Measurements from ENCODE around the gene FUS.
"Not testable (repeated sequence)": the region's sequence is repeated elsewhere in the genome, so short reads cannot be mapped to it uniquely, and the experiment has no call there.

Gene FUS

DNA sequence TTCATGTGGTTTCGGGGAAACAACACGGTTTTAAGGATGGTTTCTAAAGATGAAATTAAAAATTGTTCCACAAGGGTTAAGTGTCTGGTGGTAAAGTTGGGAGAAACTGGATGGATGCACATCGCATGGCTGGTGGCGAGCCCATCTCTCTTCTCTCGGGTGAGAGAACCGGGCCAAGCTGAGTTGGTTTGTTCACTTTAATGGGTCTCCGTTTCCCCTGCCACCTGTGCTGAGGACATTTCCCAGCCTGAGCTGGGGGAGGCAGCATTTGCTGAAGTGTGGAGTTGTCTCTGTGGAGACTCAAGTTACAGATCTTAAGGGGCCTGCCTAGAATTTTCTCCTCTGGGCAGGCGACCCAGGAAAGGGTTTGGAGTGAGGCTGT lies 7.9 kb downstream of the FUS start:
- DNase-seq, result no peak

DNA sequence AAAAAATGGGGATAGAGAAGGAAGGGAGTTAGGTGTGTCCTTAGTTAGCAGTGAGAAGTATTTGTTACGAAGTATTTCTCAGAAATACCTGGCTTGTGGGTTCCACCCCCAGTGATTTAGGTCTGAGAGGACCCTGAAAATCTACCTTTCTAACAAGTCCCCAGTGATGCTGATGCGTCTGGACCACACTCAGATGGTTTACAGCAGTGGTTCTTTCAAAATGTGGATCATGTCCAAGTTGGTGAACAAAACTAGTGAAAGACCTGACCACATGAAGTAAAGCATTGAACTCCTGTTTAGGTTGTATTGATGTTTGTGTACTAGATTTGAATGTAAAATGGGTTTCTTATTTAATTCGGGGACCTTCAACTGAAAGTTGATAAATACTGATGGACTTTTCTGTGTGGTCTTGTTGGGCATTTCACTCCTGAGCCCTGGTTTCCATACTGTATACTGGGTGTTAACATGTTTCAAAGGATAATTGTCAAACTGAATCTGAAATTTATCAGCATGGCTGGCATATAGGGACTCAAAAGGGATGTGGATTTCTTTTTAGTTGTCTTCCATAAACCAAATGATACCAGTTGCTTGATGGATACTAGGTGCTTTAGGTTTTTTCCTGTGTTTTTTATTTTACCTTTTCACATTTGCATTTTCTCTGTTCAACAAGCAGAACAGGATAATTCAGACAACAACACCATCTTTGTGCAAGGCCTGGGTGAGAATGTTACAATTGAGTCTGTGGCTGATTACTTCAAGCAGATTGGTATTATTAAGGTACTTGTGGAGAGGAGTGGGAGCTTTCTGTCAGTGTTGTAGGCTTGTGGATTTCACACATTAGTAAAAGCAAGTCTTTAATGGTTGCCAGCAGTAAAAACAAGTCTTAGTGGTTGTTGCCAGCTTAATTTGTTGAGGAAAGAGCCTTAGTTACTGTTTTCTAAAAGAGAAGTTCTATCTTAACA lies 8.8 kb downstream of the FUS start:
- no peak for DNase-seq

DNA sequence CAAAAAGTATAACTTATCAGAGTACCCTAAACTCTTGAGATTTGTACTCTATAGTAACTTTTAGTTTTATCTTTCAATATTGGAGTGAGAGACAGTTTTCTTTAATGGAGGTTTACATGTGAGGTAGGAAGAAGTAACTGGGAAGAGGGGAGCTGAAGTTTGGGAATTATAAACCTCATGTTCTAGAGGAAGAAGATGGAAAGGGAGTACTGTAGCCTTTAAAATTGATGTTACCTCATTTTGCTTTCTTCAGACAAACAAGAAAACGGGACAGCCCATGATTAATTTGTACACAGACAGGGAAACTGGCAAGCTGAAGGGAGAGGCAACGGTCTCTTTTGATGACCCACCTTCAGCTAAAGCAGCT lies 9.5 kb downstream of the FUS start:
- DNase-seq, result no peak

DNA sequence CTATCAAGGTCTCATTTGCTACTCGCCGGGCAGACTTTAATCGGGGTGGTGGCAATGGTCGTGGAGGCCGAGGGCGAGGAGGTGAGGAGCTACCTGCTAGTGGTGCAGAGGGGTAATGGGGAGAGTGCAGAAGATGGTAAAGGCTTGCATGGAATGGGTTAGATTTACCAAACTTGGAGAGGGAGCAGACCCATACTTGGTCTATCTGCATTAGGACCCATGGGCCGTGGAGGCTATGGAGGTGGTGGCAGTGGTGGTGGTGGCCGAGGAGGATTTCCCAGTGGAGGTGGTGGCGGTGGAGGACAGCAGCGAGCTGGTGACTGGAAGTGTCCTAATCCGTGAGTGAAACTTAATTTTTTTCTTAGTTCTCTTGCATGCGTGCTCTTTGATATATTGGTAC lies 10.1 kb downstream of the FUS start:
- no peak for DNase-seq

DNA sequence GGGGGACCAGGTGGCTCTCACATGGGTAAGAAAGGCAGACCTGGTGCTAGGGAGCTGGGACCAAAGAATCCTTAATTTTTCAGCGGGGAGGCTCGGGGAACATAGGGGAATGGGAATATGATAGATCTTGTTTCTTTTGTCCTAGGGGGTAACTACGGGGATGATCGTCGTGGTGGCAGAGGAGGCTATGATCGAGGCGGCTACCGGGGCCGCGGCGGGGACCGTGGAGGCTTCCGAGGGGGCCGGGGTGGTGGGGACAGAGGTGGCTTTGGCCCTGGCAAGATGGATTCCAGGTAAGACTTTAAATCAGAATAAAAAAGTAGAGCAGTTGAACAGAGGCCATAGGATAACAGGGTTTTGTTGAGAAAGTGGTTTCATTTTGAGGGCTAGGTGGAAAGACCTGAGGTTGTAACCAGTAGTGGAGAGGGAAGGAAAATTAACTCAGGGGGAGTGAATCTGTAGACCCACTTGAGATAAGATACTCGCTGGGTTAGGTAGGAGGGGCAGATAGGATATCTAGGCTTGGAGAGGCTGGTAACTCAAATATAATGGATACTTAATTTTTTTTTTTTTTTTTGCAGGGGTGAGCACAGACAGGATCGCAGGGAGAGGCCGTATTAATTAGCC lies 11.0 kb downstream of the FUS start:
- DNase-seq, result no peak

DNA sequence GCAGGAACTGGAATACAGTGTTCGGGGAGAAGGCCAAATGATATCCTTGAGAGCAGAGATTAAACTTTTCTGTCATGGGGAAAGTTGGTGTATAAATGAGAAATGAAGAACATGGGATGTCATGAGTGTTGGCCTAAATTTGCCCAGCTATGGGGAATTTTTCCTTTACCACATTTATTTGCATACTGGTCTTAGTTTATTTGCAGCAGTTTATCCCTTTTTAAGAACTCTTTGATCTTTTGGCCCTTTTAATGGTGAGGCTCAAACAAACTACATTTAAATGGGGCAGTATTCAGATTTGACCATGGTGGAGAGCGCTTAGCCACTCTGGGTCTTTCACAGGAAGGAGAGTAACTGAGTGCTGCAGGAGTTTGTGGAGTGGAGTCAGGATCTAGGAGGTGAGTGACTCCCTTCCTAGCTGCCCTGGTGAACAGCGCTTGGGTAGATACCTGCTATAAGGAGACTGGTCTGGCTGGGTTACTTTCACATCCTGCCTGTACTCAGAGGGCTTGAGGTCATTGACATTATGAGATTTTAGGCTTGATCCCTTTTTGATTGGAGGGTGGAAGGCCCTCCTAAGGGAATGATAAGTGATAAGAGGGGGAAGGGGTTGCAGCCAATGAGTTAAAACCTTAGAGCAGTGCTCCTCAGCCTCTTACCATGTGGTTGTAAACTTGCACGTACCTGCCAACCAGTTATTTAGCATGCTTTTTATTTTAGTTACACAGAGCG lies 11.9 kb downstream of the FUS start:
- no peak for DNase-seq

DNA sequence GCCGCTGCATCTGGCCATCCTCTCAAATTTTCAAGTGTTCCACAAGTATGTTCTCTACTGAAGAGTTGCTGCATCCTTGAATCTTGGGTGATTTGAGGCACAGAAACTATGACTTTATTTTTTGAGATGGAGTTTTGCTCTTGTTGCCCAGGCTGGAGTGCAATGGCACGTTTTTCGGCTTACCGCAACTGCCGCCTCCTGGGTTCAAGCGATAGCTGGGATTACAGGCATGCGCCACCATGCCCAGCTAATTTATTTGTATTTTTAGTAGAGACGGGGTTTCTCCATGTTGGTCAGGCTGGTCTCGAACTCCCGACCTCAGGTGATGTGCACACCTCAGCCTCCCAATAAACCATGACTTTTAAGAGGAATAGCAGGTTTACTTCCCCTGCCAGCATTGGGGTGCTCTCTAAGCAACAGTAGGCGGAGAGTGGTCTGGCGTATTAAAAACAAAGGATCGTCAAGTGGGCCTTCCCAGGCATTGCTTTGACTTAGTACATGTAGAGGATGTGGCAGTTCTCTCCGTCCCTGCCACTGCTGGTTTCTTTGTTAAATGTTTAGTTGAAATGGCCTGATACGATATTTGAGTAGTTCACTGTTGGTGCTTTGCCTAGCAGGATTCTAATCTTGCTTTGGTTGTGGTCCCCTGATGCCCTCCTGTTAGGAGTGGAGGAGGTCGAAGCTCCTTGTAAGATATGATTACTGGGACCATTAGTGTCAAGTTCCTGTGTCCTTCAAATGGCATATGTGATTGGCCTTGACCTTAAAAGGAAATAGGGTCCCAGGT lies 13.1 kb downstream of the FUS start:
- no peak for DNase-seq

DNA sequence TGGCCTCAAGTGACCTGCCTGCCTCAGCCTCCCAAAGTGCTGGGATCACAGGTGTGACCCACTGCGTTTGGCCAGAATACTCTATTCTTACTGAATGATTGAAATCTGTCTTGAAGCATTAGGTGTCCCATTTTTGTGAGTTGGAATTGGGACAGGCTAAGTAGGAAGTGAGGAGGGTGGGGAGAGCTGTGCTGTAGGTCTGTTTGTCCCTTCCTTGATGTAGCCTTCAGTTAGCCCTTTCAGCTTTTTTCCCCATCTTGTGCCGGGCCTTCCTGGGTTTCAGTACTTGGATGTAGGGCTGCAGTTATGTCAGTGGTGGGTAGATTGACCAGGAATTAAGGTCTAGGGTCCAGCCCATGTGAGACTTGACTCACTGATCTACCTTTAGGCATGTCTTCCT lies 13.9 kb downstream of the FUS start:
- DNase-seq, result no peak

DNA sequence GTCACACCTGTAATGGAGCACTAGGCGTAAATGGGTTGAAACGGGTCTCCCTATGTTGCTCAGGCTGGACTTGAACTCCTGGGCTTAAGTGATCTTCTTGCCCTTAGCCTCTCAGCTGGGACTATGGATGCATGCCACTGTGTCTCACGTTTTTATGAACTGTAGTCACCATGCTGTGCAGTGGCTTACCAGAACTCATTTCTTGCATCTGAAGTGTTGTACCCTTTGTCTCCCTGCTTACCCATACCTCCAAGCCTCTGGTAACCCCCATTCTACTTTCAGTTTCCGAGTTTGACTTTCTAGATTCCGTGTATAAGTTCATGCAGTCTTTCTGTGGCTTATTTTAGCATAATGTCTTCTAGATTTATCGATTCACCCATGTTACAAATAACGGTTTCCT lies 15.0 kb downstream of the FUS start:
- no peak for DNase-seq

DNA sequence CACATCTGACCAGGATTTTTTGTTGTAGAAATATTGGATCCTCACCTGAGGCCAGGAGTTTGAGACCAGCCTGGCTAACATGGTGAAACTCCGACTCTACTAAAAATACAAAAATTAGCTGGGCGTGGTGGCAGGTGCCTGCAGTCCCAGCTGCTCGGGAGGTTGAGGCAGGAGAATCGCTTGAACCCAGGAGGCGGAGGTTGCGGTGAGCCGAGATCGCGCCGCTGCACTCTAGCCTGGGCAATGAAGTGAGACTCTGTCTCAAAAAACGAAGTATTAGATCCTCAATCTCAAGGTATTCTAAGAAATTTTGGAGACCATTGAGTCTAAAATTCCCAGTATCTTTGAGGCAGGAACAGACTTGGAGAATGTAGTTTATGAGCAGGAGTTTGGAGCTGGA lies 15.9 kb downstream of the FUS start:
- DNase-seq, result not testable (repeated sequence)

DNA sequence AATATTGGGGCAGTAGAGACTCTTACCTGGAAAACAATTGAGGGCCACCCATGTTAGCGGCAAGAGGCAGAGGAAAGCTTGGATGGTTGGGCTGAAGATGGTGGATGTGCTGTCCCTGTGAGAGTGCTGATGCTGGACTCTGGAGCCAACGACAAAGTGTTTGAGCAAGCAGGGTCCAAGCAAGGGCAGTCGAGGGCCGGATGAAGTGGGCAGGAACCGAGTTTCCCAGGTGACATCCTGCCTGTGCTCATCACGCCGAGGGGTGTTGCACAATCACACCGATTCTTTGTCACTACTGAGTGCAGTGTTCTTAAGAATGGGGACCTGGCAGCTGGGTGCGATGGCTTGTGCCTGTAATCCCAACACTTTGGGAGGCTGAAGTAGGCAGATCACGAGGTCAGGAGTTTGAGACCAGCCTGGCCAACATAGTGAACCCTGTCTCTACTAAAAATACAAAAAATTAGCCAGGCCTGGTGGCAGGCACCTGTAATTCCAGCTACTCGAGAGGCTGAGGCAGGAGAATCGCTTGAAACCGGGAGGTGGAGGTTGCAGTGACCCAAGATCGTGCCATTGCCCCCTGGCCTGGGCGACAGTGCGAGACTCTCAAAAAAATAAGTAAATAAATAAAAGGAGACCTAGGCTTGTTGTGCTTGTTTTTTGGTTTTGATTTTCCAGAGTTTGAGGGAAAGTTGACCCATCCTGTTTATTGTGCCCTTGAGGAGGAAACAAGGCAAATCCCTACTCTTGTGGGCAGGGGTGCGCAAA lies 16.6 kb downstream of the FUS start:
- no peak for DNase-seq

DNA sequence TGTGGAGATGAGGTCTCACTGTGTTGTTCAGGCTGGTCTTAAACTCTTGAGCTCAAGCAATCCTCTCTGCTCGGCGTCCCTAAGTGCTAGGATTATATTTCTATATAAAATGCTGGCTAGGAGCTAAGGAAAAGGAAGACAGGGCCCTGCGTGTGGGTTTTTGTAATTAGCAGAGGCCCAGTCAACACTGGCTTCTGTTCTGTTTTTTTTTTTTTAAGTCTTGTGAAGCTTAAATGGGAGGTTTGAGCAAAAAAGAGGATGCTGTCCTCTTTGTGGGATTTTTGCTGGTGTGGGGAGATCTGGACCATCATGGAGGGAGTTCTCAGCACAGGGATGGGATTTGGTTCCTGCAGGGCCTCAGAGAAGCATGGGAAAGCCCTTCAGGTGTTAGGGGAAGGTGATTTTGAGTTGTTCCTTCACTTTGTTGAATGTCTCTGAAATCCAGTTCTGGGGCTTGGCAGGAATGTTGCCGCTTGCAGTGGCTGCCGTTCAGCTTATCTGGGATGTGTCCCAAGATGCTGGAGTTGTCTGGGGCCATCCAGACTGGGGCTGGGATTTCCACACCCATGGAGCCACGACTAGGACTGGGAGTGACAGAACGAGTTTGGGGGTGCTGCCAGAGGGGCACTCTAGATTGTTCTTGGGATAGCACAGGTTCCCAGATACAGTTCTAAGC lies 18.4 kb downstream of the FUS start:
- DNase-seq, result no peak

DNA sequence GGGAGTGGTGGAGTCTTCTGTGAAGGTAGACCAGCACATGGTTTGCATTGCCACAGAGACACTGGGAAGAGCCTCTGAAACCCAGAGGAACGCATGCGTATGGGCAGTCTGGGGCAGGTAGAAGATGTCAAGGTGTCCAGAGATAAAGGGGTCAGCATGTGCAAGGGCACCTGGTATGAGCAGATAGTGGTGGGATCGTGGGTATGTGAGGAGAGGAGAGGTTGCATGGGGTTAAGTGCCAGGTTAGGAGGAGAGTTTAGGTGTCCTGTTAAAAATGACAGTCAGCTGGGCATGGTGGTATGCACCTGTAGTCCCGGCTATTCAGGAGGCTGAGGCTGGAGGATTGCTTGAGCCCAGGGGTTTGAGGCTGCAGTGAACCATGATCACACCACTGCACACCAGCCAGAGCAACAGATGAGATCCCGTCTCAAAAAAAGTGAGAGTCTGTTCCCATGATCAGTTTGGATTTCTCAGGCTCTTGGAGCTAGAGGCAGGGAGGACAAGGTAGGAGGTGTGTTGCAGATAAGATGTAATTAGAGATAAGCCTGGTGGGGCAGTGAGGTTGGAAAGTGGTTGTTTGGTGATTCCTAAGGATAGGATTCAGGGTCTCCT lies 19.6 kb downstream of the FUS start:
- DNase-seq, result no peak

DNA sequence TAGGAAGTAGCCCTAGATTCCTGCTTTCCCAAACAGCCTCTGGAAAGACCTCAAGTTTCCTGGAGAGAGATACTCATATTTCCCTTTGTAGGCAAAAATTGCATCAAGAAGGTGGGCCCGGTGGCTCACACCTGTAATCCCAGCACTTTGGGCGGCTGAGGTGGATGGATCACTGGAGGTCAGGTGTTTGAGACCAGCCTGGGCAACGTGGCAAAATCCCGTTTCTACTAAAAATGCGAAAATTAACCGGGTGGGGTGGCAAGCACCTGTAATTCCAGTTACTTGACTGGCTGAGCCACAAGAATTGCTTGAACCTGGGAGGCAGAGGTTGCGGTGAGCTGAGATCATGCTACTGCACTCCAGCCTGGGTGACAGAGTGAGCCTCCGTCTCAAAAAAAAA lies 20.2 kb downstream of the FUS start:
- DNase-seq, result not testable (repeated sequence)

DNA sequence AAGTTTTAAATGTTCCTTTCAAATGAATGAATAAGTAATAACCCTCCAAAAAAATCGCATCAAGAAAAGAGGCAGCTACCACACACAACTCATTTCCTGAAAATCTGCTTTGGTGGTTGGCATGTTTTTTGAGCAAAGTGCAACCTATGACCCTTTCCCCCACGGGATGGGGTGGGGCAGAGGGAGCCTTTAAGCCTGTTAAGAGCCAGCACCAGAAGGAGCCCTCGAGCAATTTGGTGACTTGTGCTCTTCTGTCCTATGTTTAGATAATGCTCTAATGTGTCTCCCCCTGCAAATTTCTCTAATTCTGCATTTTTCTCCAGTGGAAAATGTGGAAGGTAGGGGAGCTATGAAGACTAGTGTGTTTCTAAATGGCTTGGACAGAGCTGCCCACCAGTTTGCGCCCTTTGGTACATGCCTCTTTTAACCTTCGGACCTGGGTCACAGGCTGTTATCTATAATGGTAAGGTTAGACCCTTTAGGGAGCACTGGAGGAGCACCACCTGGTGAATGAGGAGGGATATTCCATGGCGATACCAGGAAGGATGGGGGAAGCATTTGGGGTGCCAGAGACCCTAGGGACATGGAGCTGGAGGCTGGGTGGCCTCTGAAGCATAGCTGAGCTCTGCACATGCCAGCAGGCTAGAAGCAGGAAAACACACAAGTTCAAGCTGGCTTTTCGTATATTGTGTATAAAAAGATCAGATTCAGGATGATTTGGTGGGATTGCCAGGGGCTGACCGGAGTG lies 21.1 kb downstream of the FUS start:
- DNase-seq, result no peak

DNA sequence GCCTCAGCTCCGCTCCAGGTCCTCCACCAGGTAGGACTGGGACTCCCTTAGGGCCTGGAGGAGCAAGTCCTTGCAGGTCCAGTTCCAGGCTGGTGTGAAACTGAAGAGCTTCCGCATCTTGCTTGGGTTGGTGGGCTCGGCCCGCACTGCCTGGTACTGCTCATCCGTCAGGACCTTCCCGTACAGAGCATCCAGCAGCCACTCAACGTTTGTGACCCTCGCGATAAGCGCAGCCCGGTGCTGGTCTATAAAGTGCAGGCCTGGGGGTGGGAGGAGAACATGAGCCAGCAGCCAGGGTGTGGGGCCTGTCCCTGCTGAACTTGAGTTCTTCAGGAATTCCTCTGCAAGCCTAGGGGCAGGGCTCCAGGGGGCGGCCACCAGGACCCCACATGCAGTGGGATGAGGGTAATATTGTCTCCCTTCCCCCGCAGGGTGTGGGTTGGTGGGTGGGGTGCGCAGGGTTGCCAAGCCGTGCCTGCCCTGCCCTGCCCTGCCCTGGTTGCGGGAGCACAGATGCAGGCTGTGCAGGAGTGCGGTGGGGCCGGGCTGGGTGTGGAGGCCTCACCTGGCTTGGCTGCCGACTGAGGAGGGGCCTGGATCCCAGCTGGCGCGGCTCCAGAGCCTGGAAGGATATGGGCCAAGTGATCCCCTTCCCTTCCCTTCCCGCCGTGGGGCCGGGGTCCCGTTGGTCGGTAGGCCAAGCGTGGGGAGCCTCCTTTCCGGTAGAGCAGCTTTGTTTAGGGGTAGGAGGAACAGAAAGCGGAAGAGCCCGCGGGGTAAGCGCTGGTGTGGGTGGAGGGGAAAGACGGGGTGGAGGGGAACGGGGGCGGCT lies 21.9 kb downstream of the FUS start:
- DNase-seq, result no peak

DNA sequence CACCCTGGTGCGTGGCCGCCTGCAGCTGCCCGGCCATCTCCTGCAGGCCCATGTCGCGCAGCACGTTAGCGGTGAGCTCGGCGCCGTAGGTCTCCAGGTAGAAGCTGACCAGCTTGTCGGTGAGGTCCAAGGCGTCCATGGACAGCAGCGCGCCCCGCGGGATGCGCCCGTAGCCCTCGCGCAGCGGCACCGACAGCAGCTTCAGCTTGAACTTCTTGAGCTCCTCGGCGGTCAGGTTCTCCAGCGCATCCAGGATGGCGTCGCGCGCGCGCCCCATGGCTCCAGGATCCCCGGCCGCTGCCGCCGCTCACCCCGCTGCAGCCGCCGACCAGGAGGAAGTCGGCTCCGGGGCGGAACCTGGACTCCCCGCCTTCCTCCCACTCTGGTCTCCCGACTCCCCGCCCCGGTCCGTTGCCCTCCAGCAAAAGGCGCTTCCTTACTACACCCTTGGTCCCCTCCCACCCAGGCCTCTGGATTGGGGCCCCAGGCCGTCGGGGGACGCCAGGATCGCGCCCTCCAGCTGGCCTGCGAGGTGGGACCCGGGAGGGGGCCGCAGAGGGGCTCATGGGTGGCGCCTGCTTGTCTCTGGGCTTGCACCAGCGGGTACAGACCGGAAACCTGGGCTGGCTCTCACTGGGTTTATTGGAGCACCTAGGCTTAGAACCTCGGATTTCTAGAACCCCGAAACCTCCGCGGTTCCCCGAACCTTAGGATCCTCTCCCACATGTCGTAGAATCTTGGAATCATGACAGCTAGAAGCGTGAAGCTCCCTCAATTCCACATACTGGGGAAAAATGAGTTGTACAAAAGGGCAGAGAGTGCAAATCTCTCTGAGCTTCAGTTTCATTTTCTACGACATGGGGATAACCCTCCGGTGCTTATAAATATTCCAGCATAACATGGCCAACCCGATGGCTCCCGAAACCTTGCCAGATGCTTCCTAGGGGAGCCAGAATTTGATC lies 22.8 kb downstream of the FUS start, which contains the start of gene PYCARD:
PYCARD (minus strand) TSS at position 347 of the 962 bp plus-strand sequence; CDS start at position 277, 70 bp downstream.
- no peak for DNase-seq
